Activated naive CD8-positive, alpha-beta T cell treated with anti-CD3 and anti-CD28 coated beads, Interleukin-2, amount 50 U/mL, for 24 hours (primary cell): ENCODE data around the gene ZDHHC3.
A peak's percentile ranks its signal among the peaks of the same experiment; 100 is the strongest.

Experiments
- ATAC-seq: fragments of 150-1000 bp; cut with Tn5 transposase; one replicate; pipeline ENCODE4 v1.10.0; 2021
- DNase-seq: peaks from one replicate; pipeline ENCODE4 v3.0.0; 2021
- H3K27ac Mint-ChIP-seq: one replicate; pipeline ENCODE4 v1.8.0; 2021; ENCODE audit warnings: mild to moderate bottlenecking, mixed read lengths
- H3K27me3 Mint-ChIP-seq: one replicate; pipeline ENCODE4 v1.8.0; 2021; ENCODE audit warnings: mixed read lengths
- H3K36me3 Mint-ChIP-seq: one replicate; pipeline ENCODE4 v1.8.0; 2021; ENCODE audit warnings: low read depth, mixed read lengths
- H3K4me1 Mint-ChIP-seq: one replicate; pipeline ENCODE4 v1.8.0; 2021; ENCODE audit warnings: mixed read lengths
- H3K4me3 Mint-ChIP-seq: one replicate; pipeline ENCODE4 v1.8.0; 2021; ENCODE audit warnings: mild to moderate bottlenecking, moderate library complexity, mixed read lengths
- H3K9me3 Mint-ChIP-seq: one replicate; pipeline ENCODE4 v1.8.0; 2021; ENCODE audit warnings: mixed read lengths

Gene ZDHHC3

GRCh38 chr3:44932986-44933944 lies 42.7 kb downstream of the ZDHHC3 start:
- Mint-ChIP-seq H3K4me3 (no peak overlapping the region), H3K27ac (no peak overlapping the region), H3K9me3 (no peaks in the 10 kb centered on the region), H3K36me3 (peaks cover 16% of the 10 kb centered on the region), H3K4me1 (peaks cover 4% of the 10 kb centered on the region), H3K27me3 (no peaks in the 10 kb centered on the region)
- ATAC-seq (no peak), DNase-seq (no peak)

- Mint-ChIP-seq H3K9me3 (no peaks in the 10 kb centered on the region), H3K4me1 (peaks cover 4% of the 10 kb centered on the region), H3K4me3 (no peak overlapping the region), H3K27ac (no peak overlapping the region), H3K27me3 (no peaks in the 10 kb centered on the region), H3K36me3 (peaks cover 13% of the 10 kb centered on the region)
- no peak for DNase-seq
- no peak for ATAC-seq
Observed at GRCh38 chr3:44932271-44932670, 43.7 kb downstream of the ZDHHC3 start.

- no peak overlapping the region for H3K27ac Mint-ChIP-seq
Observed at GRCh38 chr3:44931791-44932190, 44.2 kb downstream of the ZDHHC3 start.

GRCh38 chr3:44930911-44931310 lies 45.1 kb downstream of the ZDHHC3 start:
- no peak overlapping the region for H3K27ac Mint-ChIP-seq
- ATAC-seq (no peak), DNase-seq (no peak)
- no peaks in the 10 kb centered on the region for H3K27me3 Mint-ChIP-seq
- H3K9me3 Mint-ChIP-seq, result no peaks in the 10 kb centered on the region
- H3K4me1 Mint-ChIP-seq, result no peaks in the 10 kb centered on the region
- no peak overlapping the region for H3K4me3 Mint-ChIP-seq
- peaks cover 17% of the 10 kb centered on the region for H3K36me3 Mint-ChIP-seq

More at GRCh38 chr3:44931791-44932190, 44.2 kb downstream of the ZDHHC3 start:
- peaks cover 17% of the 10 kb centered on the region for H3K36me3 Mint-ChIP-seq
- H3K4me3 Mint-ChIP-seq, result no peak overlapping the region
- ATAC-seq (no peak), DNase-seq (no peak)
- no peaks in the 10 kb centered on the region for H3K27me3 Mint-ChIP-seq
- H3K9me3 Mint-ChIP-seq, result no peaks in the 10 kb centered on the region
- peaks cover 4% of the 10 kb centered on the region for H3K4me1 Mint-ChIP-seq

GRCh38 chr3:44929782-44930181 lies 46.2 kb downstream of the ZDHHC3 start:
- ATAC-seq, result no peak
- Mint-ChIP-seq H3K36me3 (peaks cover 17% of the 10 kb centered on the region), H3K9me3 (no peaks in the 10 kb centered on the region), H3K4me3 (no peak overlapping the region), H3K4me1 (no peaks in the 10 kb centered on the region), H3K27me3 (no peaks in the 10 kb centered on the region), H3K27ac (no peak overlapping the region)
- DNase-seq, result no peak

GRCh38 chr3:44927371-44927770 lies 48.6 kb downstream of the ZDHHC3 start:
- Mint-ChIP-seq H3K36me3 (peaks cover 11% of the 10 kb centered on the region), H3K27ac (peak overlapping the region; percentile 62), H3K27me3 (no peaks in the 10 kb centered on the region), H3K9me3 (no peaks in the 10 kb centered on the region), H3K4me3 (no peak overlapping the region), H3K4me1 (no peaks in the 10 kb centered on the region)
- ATAC-seq (no peak), DNase-seq (no peak)

- ATAC-seq (no peak), DNase-seq (no peak)
- Mint-ChIP-seq H3K4me3 (no peak overlapping the region), H3K27me3 (no peaks in the 10 kb centered on the region), H3K27ac (peak overlapping the region; percentile 62), H3K36me3 (peaks cover 11% of the 10 kb centered on the region), H3K9me3 (no peaks in the 10 kb centered on the region), H3K4me1 (no peaks in the 10 kb centered on the region)
Observed at GRCh38 chr3:44926921-44927320, 49.1 kb downstream of the ZDHHC3 start.

- Mint-ChIP-seq H3K27ac (no peak overlapping the region), H3K4me3 (no peak overlapping the region), H3K9me3 (no peaks in the 10 kb centered on the region), H3K36me3 (peaks cover 11% of the 10 kb centered on the region), H3K27me3 (no peaks in the 10 kb centered on the region), H3K4me1 (no peaks in the 10 kb centered on the region)
- ATAC-seq (no peak), DNase-seq (no peak)
Observed at GRCh38 chr3:44926172-44926571, 49.8 kb downstream of the ZDHHC3 start.

GRCh38 chr3:44924457-44925084 lies 51.4 kb downstream of the ZDHHC3 start:
- Mint-ChIP-seq H3K36me3 (peaks cover 11% of the 10 kb centered on the region), H3K27me3 (no peaks in the 10 kb centered on the region), H3K9me3 (no peaks in the 10 kb centered on the region), H3K4me1 (no peaks in the 10 kb centered on the region), H3K4me3 (no peak overlapping the region), H3K27ac (no peak overlapping the region)
- DNase-seq, result no peak
- ATAC-seq, result no peak

- Mint-ChIP-seq H3K36me3 (peaks cover 10% of the 10 kb centered on the region), H3K27me3 (no peaks in the 10 kb centered on the region), H3K27ac (no peak overlapping the region), H3K4me3 (no peak overlapping the region), H3K9me3 (no peaks in the 10 kb centered on the region), H3K4me1 (no peaks in the 10 kb centered on the region)
- no peak for DNase-seq
- ATAC-seq, result no peak
Observed at GRCh38 chr3:44923632-44924456, 52.1 kb downstream of the ZDHHC3 start.

- H3K4me3 Mint-ChIP-seq, result no peak overlapping the region
Observed at GRCh38 chr3:44920081-44920480, 55.9 kb downstream of the ZDHHC3 start.

GRCh38 chr3:44918581-44918980 lies 57.4 kb downstream of the ZDHHC3 start:
- Mint-ChIP-seq H3K4me3 (no peak overlapping the region), H3K36me3 (no peaks in the 10 kb centered on the region), H3K27me3 (no peaks in the 10 kb centered on the region), H3K9me3 (no peaks in the 10 kb centered on the region), H3K27ac (no peak overlapping the region), H3K4me1 (no peaks in the 10 kb centered on the region)
- DNase-seq, result no peak
- ATAC-seq, result no peak

More at GRCh38 chr3:44920081-44920480, 55.9 kb downstream of the ZDHHC3 start:
- no peaks in the 10 kb centered on the region for H3K4me1 Mint-ChIP-seq
- ATAC-seq (no peak), DNase-seq (no peak)
- no peaks in the 10 kb centered on the region for H3K27me3 Mint-ChIP-seq
- H3K9me3 Mint-ChIP-seq, result no peaks in the 10 kb centered on the region
- H3K27ac Mint-ChIP-seq, result no peak overlapping the region
- H3K36me3 Mint-ChIP-seq, result no peaks in the 10 kb centered on the region

GRCh38 chr3:44918087-44918486 lies 57.9 kb downstream of the ZDHHC3 start:
- Mint-ChIP-seq H3K9me3 (no peaks in the 10 kb centered on the region), H3K27ac (no peak overlapping the region), H3K4me3 (no peak overlapping the region), H3K27me3 (no peaks in the 10 kb centered on the region), H3K36me3 (no peaks in the 10 kb centered on the region), H3K4me1 (no peaks in the 10 kb centered on the region)
- ATAC-seq, result no peak
- no peak for DNase-seq

- DNase-seq (no peak), ATAC-seq (no peak)
- Mint-ChIP-seq H3K27me3 (no peaks in the 10 kb centered on the region), H3K27ac (no peak overlapping the region), H3K4me3 (no peak overlapping the region), H3K36me3 (no peaks in the 10 kb centered on the region), H3K4me1 (no peaks in the 10 kb centered on the region), H3K9me3 (no peaks in the 10 kb centered on the region)
Observed at GRCh38 chr3:44915702-44916438, 60.1 kb downstream of the ZDHHC3 start.
